HepG2 (cell line): Measurements from ENCODE around the gene YPEL3. TPM values are rescaled to one million over a fixed set of nuclear protein-coding genes. Genes with fewer than 3 reads are reported as not detected.
A peak's percentile ranks its signal among the peaks of the same experiment; 100 is the strongest.

ENCODE experiments used
- GABPA ChIP-seq, 2 experiments: IDR thresholded peaks; 2 replicates each; pipeline ENCODE4 v1.6.1; 2011 to 2016; ENCODE audit warnings: low read depth in 2 of 2, low read length in 1 of 2, missing biosample characterization in 1 of 2, missing genetic modification characterization in 1 of 2
- MLLT10 ChIP-seq: sonication (generic); formaldehyde crosslinking; IDR thresholded peaks from 2 replicates; pipeline ENCODE4 v1.4.0; 2020; ENCODE audit warnings: missing genetic modification reagents
- PRPF4 ChIP-seq: fragments of 200-400 bp; formaldehyde crosslinking; IDR thresholded peaks from 2 replicates; pipeline ENCODE4 v1.6.1; 2016; ENCODE audit warnings: low read length, low read depth; ENCODE audit not compliant: poor library complexity, severe bottlenecking
- RFXANK ChIP-seq: IDR thresholded peaks from 2 replicates; pipeline ENCODE4 v1.6.1; 2016
- TBX2 ChIP-seq: sonication (generic); formaldehyde crosslinking; IDR thresholded peaks from 2 replicates; pipeline ENCODE4 v1.5.0; 2020; ENCODE audit warnings: missing genetic modification reagents, mild to moderate bottlenecking, borderline replicate concordance
- ZMYM2 ChIP-seq: sonication (generic); formaldehyde crosslinking; IDR thresholded peaks from 2 replicates; pipeline ENCODE4 v1.8.0; 2022; ENCODE audit warnings: mild to moderate bottlenecking, missing genetic modification reagents
- ZNF772 ChIP-seq: sonication (generic); formaldehyde crosslinking; IDR thresholded peaks from 2 replicates; pipeline ENCODE4 v1.5.0; 2020; ENCODE audit warnings: mild to moderate bottlenecking, missing genetic modification reagents
- polyA plus RNA-seq, 8 experiments: library from polyadenylated mRNA; depleted of rRNA in 3 of 8; stranded (reverse) in 7 of 8; unstranded in 1 of 8; fragments of >200 nt; fragmentation: Illumina TruSeq in 4 of 8; extraction: Trizol in 4 of 8; gene quantifications; 2 replicates each; pipeline versions ENCODE4 v1.2.1 to v1.2.3, GENCODE V29; 2011 to 2016; ENCODE audit warnings: low read depth in 4 of 8, missing spikeins in 1 of 8, mixed read lengths in 1 of 8; ENCODE audit not compliant: insufficient read depth in 1 of 8
- total RNA-seq, 5 experiments: library from RNA; depleted of rRNA; stranded (reverse); fragments of >200 nt; fragmentation: Illumina TruSeq; extraction: Trizol; gene quantifications; 2 replicates each; pipeline ENCODE4 v1.2.3, GENCODE V29; 2016; ENCODE audit warnings: low read depth in 1 of 5
- TF ChIP-seq, protein P1 (sequence below): sonication (generic); formaldehyde crosslinking; IDR thresholded peaks from 2 replicates; pipeline ENCODE4 v1.5.0; 2020; ENCODE audit warnings: mild to moderate bottlenecking, missing genetic modification reagents, borderline replicate concordance
- TF ChIP-seq, protein P2 (sequence below): sonication (generic); formaldehyde crosslinking; IDR thresholded peaks from 2 replicates; pipeline ENCODE4 v1.9.0; 2021; ENCODE audit warnings: mild to moderate bottlenecking, missing genetic modification reagents
- TF ChIP-seq, protein P3 (sequence below): sonication (generic); formaldehyde crosslinking; IDR thresholded peaks from 2 replicates; pipeline ENCODE4 v1.5.0; 2020; ENCODE audit warnings: missing genetic modification reagents
- TF ChIP-seq, protein P4 (sequence below): sonication (generic); formaldehyde crosslinking; IDR thresholded peaks from 2 replicates; pipeline ENCODE4 v1.4.0; 2020; ENCODE audit warnings: missing genetic modification reagents, low read depth, mild to moderate bottlenecking, borderline replicate concordance

The YPEL3 gene
- total and polyA plus RNA-seq, 2 of the 13 experiments (the other 11 are each of a cell fraction or from before 2014, with no cell fraction given): 5.4 to 47.0 TPM

DNA sequence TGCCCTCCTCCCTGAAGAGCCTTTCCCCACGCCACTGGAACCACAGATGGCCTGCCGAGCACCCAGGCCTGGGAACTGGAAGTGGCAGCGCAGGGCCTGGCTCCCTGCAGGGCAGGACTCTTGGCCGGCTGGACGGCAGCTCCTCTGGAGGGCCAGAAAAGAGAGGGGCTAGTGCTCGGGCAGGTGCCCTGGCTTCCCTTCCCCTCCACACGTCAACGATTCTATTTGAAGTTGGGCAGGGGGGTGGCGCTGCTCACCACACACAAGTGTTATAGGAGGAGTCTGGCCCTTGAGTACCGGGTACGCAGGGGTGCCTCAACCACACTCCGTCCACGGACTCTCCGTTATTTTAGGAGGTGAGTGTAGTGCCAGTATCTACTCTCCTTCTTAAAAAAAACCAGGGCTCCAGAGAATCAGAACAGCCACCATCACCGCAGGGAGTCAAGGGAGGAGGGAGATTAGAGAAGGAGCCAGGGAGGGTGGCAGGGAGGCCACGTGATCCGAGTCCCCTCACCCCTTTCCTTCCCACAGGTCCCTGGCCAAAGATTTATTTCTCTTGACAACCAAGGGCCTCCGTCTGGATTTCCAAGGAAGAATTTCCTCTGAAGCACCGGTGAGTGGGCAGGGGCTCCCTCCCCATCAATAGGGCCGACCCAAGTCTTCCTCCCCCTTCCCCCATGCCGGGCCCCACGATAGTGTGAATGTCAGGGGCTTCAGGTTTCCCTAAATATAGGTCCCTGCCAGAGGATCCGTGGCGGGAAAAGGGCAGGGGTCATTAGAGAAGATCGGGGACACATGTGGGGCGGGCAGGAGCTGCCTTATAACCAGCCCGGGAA, 31.9 kb downstream of the YPEL3 start (continued):
- TF ChIP-seq TBX2: peak; percentile 71
- TF ChIP-seq MLLT10 (CRISPR knock-in tag): no peak
- TF ChIP-seq RFXANK (CRISPR knock-in tag): no peak
- TF ChIP-seq, protein P1, sequence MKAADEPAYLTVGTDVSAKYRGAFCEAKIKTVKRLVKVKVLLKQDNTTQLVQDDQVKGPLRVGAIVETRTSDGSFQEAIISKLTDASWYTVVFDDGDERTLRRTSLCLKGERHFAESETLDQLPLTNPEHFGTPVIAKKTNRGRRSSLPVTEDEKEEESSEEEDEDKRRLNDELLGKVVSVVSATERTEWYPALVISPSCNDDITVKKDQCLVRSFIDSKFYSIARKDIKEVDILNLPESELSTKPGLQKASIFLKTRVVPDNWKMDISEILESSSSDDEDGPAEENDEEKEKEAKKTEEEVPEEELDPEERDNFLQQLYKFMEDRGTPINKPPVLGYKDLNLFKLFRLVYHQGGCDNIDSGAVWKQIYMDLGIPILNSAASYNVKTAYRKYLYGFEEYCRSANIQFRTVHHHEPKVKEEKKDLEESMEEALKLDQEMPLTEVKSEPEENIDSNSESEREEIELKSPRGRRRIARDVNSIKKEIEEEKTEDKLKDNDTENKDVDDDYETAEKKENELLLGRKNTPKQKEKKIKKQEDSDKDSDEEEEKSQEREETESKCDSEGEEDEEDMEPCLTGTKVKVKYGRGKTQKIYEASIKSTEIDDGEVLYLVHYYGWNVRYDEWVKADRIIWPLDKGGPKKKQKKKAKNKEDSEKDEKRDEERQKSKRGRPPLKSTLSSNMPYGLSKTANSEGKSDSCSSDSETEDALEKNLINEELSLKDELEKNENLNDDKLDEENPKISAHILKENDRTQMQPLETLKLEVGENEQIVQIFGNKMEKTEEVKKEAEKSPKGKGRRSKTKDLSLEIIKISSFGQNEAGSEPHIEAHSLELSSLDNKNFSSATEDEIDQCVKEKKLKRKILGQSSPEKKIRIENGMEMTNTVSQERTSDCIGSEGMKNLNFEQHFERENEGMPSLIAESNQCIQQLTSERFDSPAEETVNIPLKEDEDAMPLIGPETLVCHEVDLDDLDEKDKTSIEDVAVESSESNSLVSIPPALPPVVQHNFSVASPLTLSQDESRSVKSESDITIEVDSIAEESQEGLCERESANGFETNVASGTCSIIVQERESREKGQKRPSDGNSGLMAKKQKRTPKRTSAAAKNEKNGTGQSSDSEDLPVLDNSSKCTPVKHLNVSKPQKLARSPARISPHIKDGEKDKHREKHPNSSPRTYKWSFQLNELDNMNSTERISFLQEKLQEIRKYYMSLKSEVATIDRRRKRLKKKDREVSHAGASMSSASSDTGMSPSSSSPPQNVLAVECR: peak; percentile 70; the same call in 1 of the 2 replicates
- TF ChIP-seq ZNF772 (CRISPR knock-in tag): 0 out of 2 replicates have a peak, but pooled peaks have one; percentile 1
- TF ChIP-seq, protein P2, sequence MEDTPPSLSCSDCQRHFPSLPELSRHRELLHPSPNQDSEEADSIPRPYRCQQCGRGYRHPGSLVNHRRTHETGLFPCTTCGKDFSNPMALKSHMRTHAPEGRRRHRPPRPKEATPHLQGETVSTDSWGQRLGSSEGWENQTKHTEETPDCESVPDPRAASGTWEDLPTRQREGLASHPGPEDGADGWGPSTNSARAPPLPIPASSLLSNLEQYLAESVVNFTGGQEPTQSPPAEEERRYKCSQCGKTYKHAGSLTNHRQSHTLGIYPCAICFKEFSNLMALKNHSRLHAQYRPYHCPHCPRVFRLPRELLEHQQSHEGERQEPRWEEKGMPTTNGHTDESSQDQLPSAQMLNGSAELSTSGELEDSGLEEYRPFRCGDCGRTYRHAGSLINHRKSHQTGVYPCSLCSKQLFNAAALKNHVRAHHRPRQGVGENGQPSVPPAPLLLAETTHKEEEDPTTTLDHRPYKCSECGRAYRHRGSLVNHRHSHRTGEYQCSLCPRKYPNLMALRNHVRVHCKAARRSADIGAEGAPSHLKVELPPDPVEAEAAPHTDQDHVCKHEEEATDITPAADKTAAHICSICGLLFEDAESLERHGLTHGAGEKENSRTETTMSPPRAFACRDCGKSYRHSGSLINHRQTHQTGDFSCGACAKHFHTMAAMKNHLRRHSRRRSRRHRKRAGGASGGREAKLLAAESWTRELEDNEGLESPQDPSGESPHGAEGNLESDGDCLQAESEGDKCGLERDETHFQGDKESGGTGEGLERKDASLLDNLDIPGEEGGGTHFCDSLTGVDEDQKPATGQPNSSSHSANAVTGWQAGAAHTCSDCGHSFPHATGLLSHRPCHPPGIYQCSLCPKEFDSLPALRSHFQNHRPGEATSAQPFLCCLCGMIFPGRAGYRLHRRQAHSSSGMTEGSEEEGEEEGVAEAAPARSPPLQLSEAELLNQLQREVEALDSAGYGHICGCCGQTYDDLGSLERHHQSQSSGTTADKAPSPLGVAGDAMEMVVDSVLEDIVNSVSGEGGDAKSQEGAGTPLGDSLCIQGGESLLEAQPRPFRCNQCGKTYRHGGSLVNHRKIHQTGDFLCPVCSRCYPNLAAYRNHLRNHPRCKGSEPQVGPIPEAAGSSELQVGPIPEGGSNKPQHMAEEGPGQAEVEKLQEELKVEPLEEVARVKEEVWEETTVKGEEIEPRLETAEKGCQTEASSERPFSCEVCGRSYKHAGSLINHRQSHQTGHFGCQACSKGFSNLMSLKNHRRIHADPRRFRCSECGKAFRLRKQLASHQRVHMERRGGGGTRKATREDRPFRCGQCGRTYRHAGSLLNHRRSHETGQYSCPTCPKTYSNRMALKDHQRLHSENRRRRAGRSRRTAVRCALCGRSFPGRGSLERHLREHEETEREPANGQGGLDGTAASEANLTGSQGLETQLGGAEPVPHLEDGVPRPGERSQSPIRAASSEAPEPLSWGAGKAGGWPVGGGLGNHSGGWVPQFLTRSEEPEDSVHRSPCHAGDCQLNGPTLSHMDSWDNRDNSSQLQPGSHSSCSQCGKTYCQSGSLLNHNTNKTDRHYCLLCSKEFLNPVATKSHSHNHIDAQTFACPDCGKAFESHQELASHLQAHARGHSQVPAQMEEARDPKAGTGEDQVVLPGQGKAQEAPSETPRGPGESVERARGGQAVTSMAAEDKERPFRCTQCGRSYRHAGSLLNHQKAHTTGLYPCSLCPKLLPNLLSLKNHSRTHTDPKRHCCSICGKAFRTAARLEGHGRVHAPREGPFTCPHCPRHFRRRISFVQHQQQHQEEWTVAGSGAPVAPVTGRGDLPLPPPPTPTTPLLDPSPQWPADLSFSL (CRISPR knock-in tag): no peak
- peak; percentile 81 for TF ChIP-seq ZMYM2 (CRISPR knock-in tag)
- TF ChIP-seq, protein P3, sequence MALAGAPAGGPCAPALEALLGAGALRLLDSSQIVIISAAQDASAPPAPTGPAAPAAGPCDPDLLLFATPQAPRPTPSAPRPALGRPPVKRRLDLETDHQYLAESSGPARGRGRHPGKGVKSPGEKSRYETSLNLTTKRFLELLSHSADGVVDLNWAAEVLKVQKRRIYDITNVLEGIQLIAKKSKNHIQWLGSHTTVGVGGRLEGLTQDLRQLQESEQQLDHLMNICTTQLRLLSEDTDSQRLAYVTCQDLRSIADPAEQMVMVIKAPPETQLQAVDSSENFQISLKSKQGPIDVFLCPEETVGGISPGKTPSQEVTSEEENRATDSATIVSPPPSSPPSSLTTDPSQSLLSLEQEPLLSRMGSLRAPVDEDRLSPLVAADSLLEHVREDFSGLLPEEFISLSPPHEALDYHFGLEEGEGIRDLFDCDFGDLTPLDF (CRISPR knock-in tag): no peak
- TF ChIP-seq, protein P4, sequence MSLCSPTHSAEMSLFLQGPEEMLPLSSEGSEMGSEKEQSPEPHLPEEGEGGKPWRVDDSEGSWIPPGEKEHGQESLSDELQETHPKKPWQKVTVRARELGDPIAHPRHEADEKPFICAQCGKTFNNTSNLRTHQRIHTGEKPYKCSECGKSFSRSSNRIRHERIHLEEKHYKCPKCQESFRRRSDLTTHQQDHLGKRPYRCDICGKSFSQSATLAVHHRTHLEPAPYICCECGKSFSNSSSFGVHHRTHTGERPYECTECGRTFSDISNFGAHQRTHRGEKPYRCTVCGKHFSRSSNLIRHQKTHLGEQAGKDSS (CRISPR knock-in tag): peak; percentile 43
- TF ChIP-seq GABPA (IDR thresholded peaks at IDR 0.05; ENCODE audit: low read depth, low read length): no peak
- TF ChIP-seq GABPA (CRISPR knock-in tag; IDR thresholded peaks at IDR 0.05; ENCODE audit: low read depth): peak; percentile 48; the same call in 1 of the 2 replicates
- TF ChIP-seq PRPF4: no peak
